Measurements from ENCODE around the gene PPP4R1.

The PPP4R1 gene

DNA sequence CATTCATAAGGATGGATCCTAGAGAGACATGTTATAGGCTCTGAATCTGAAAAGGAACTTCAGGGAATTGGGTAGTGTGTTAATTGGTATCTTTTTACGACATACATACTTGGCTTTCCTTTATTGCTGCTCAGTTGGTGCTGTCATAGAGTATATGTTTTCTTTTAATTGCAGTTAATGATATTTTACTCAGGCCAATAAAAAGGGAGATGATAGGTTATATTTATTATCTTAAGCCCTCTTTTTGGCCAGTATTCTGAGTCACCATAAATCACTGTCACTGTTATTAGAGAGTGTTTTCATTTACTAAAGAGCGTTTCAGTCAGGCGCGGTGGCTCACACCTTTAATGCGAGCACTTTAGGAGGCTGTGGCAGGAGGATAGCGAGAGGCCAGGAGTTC is 91.4 kb downstream of the PPP4R1 start:
- H3K9ac ChIP-seq (ENCODE audit: low read length in 5 of 5) = no peak overlapping the region
- peaks cover 0 to 5% (median 0%) of the 10 kb centered on the region in 5 donors for H3K4me1 ChIP-seq (ENCODE audit: control insufficient read depth in 5 of 5, insufficient read depth in 5 of 5, low read length in 5 of 5)
- H3K36me3 ChIP-seq (ENCODE audit: control insufficient read depth in 5 of 5, insufficient read depth in 5 of 5, low read length in 5 of 5) = peaks cover 20 to 36% (median 25%) of the 10 kb centered on the region in 5 donors
- no peaks in the 10 kb centered on the region for H3K9me3 ChIP-seq (ENCODE audit: control insufficient read depth in 5 of 5, low read length in 5 of 5)
- no peaks in the 10 kb centered on the region for H3K27me3 ChIP-seq (ENCODE audit: control insufficient read depth in 5 of 5, insufficient read depth in 4 of 5, low read length in 5 of 5)
- no peak overlapping the region for H3K27ac ChIP-seq (ENCODE audit: low read depth, low read length)
- H3K4me3 ChIP-seq (ENCODE audit: low read depth in 1 of 5, low read length in 5 of 5) = no peak overlapping the region

DNA sequence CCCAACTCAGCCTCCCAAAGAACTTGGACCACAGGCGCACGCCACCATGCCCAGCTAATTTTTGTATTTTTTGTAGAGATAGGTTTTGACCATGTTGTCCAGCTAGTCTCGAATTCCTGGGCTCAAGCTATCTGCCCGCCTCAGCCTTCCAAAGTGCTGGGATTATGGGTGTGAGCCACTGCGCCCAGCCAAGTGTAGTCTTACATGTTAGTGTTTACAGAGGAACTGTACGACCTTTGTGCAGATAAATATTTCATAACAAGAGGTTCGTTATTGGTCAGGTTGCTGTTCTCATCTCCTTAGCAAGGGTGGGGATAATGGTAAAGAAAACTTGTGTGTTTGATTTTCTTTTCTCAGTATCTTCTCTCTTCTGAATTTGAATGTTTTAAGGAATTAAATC is 92.6 kb downstream of the PPP4R1 start:
- Histone ChIP-seq H3K27ac (ENCODE audit: low read depth, low read length) (no peak overlapping the region), H3K9ac (ENCODE audit: low read length in 5 of 5) (no peak overlapping the region), H3K36me3 (ENCODE audit: control insufficient read depth in 5 of 5, insufficient read depth in 5 of 5, low read length in 5 of 5) (peaks cover 16 to 36% (median 26%) of the 10 kb centered on the region in 5 donors), H3K9me3 (ENCODE audit: control insufficient read depth in 5 of 5, low read length in 5 of 5) (no peaks in the 10 kb centered on the region), H3K4me1 (ENCODE audit: control insufficient read depth in 5 of 5, insufficient read depth in 5 of 5, low read length in 5 of 5) (peaks cover 0 to 5% (median 0%) of the 10 kb centered on the region in 5 donors), H3K27me3 (ENCODE audit: control insufficient read depth in 5 of 5, insufficient read depth in 4 of 5, low read length in 5 of 5) (no peaks in the 10 kb centered on the region), H3K4me3 (ENCODE audit: low read depth in 1 of 5, low read length in 5 of 5) (no peak overlapping the region)

DNA sequence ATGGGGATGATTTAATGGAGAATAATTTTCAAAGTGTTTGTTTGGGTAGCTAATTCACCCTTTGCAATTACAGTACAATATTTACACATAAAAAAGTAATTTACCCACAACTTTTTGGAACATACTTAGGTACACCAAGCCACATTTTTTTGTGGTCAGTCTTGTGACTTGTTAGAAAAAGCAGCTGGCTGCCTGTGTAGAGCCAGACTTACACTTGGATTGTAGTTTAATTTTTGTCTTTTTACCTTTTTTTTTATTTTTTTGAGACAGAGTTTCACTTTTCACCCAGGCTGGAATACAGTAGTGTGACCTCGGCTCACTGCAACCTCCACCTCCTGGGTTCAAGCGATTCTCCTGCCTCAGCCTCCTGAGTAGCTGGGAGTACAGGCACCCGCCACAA is 93.7 kb downstream of the PPP4R1 start:
- no peaks in the 10 kb centered on the region for H3K9me3 ChIP-seq (ENCODE audit: control insufficient read depth in 5 of 5, low read length in 5 of 5)
- H3K4me1 ChIP-seq (ENCODE audit: control insufficient read depth in 5 of 5, insufficient read depth in 5 of 5, low read length in 5 of 5) = peaks cover 0 to 5% (median 0%) of the 10 kb centered on the region in 5 donors
- no peak overlapping the region for H3K4me3 ChIP-seq (ENCODE audit: low read depth in 1 of 5, low read length in 5 of 5)
- H3K27me3 ChIP-seq (ENCODE audit: control insufficient read depth in 5 of 5, insufficient read depth in 4 of 5, low read length in 5 of 5) = no peaks in the 10 kb centered on the region
- H3K27ac ChIP-seq (ENCODE audit: low read depth, low read length) = no peak overlapping the region
- H3K36me3 ChIP-seq (ENCODE audit: control insufficient read depth in 5 of 5, insufficient read depth in 5 of 5, low read length in 5 of 5) = peaks cover 16 to 30% (median 22%) of the 10 kb centered on the region in 5 donors
- no peak overlapping the region for H3K9ac ChIP-seq (ENCODE audit: low read length in 5 of 5)

DNA sequence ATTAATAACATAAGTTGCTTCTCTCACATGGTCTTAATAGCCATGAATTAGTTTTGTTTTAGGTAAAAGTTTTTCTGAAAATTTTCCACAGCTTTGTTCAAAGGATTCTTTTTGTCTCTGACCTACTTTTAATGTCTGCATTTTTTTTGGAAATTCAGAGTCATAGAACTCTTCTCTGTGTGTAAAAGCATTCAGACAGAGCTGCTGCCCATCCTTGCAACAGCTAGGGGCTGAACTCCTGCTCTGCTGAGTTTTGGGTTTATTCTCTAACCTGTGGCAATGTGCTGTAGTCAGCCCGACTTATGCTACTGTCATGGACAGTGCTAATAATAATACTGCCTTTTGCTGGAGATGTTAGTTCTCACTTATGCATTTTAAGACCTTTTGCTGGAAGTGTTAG is 95.0 kb downstream of the PPP4R1 start:
- no peaks in the 10 kb centered on the region for H3K9me3 ChIP-seq (ENCODE audit: control insufficient read depth in 5 of 5, low read length in 5 of 5)
- H3K27ac ChIP-seq (ENCODE audit: low read depth, low read length) = no peak overlapping the region
- peaks cover 10 to 23% (median 13%) of the 10 kb centered on the region in 5 donors for H3K36me3 ChIP-seq (ENCODE audit: control insufficient read depth in 5 of 5, insufficient read depth in 5 of 5, low read length in 5 of 5)
- H3K9ac ChIP-seq (ENCODE audit: low read length in 5 of 5) = no peak overlapping the region
- peaks cover 0 to 5% (median 0%) of the 10 kb centered on the region in 5 donors for H3K4me1 ChIP-seq (ENCODE audit: control insufficient read depth in 5 of 5, insufficient read depth in 5 of 5, low read length in 5 of 5)
- H3K27me3 ChIP-seq (ENCODE audit: control insufficient read depth in 5 of 5, insufficient read depth in 4 of 5, low read length in 5 of 5) = no peaks in the 10 kb centered on the region
- H3K4me3 ChIP-seq (ENCODE audit: low read depth in 1 of 5, low read length in 5 of 5) = no peak overlapping the region

DNA sequence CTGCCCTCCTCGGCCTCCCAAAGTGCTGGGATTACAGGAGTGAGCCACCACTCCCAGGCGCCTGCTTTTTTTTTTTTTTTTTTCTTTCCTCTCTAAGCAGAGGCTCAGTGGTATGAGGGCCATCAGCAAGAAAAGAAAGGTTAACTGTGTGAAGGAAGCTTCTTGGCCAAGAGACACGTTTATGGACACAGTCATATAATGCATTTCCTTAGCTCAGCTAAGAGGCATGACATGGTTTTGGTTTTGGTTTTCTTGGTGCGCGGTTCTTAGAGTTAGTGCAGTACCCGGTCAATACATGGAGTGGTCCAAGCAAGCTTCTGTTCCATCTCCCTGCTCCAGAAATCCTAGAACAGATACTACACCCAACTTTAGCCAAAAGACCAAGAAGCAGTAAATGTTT is 96.5 kb downstream of the PPP4R1 start:
- Histone ChIP-seq H3K27ac (ENCODE audit: low read depth, low read length) (no peak overlapping the region), H3K4me3 (ENCODE audit: low read depth in 1 of 5, low read length in 5 of 5) (no peak overlapping the region), H3K4me1 (ENCODE audit: control insufficient read depth in 5 of 5, insufficient read depth in 5 of 5, low read length in 5 of 5) (peaks cover 0 to 5% (median 0%) of the 10 kb centered on the region in 5 donors), H3K9me3 (ENCODE audit: control insufficient read depth in 5 of 5, low read length in 5 of 5) (no peaks in the 10 kb centered on the region), H3K9ac (ENCODE audit: low read length in 5 of 5) (no peak overlapping the region), H3K36me3 (ENCODE audit: control insufficient read depth in 5 of 5, insufficient read depth in 5 of 5, low read length in 5 of 5) (peaks cover 9 to 23% (median 16%) of the 10 kb centered on the region in 5 donors), H3K27me3 (ENCODE audit: control insufficient read depth in 5 of 5, insufficient read depth in 4 of 5, low read length in 5 of 5) (no peaks in the 10 kb centered on the region)

DNA sequence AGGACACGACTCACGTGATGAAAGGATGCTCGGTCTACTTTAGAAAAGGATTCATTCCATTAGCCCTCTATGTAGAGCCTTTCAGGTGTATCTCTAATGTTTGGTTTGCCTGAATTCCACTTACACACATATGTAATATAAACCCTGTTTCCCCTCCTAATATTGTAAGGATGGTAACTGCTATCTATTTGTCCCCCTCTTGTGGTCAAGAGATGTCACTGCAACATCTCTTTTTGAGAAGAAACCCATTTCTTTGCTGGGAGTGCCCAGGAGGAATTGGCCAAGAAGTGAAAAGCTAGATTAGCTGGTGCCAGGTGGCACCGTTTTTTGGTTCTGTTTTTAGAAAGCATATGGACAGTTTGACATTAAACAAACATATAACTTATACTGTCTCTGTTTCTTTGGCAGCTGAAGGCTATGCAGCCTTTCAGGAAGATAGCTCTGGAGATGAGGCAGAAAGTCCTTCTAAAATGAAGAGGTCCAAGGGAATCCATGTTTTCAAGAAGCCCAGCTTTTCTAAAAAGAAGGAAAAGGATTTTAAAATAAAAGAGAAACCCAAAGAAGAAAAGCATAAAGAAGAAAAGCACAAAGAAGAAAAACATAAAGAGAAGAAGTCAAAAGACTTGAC is 97.8 kb downstream of the PPP4R1 start:
- H3K27ac ChIP-seq (ENCODE audit: low read depth, low read length) = no peak overlapping the region

DNA sequence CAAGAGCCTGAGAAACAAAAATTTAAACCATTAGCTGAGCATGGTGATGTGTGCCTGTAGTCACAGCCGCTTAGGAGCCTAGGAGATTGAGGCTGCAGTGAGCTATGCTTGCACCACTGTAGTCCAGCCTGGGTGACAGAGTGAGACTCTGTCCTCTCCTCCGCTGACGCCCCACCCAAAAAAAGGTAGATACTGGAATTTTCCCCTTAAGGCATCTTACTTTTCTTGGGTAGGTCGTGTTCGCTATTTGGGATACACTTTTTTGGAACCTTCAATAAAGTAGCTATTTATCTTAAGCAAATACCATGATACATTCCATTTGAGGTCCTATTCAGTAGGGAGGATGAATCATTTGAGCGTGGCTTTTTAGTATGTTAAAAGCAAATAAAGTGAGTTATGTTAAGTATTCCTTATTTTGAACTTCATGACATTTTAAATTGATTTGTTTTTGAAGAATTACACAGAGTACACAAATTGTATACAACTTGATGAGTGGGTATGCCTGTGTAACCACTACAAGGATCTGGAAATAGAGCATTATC is 100.3 kb downstream of the PPP4R1 start:
- H3K36me3 ChIP-seq (ENCODE audit: control insufficient read depth in 5 of 5, insufficient read depth in 5 of 5, low read length in 5 of 5) = peaks cover 2 to 14% (median 12%) of the 10 kb centered on the region in 5 donors
- H3K9ac ChIP-seq (ENCODE audit: low read length in 5 of 5) = no peak overlapping the region
- no peaks in the 10 kb centered on the region for H3K9me3 ChIP-seq (ENCODE audit: control insufficient read depth in 5 of 5, low read length in 5 of 5)
- H3K4me1 ChIP-seq (ENCODE audit: control insufficient read depth in 5 of 5, insufficient read depth in 5 of 5, low read length in 5 of 5) = no peaks in the 10 kb centered on the region
- H3K27ac ChIP-seq (ENCODE audit: low read depth, low read length) = no peak overlapping the region
- no peaks in the 10 kb centered on the region for H3K27me3 ChIP-seq (ENCODE audit: control insufficient read depth in 5 of 5, insufficient read depth in 4 of 5, low read length in 5 of 5)
- H3K4me3 ChIP-seq (ENCODE audit: low read depth in 1 of 5, low read length in 5 of 5) = no peak overlapping the region

More for the DNA sequence above, 97.8 kb downstream of the PPP4R1 start:
- no peaks in the 10 kb centered on the region for H3K9me3 ChIP-seq (ENCODE audit: control insufficient read depth in 5 of 5, low read length in 5 of 5)
- peaks cover 2 to 14% (median 12%) of the 10 kb centered on the region in 5 donors for H3K36me3 ChIP-seq (ENCODE audit: control insufficient read depth in 5 of 5, insufficient read depth in 5 of 5, low read length in 5 of 5)
- H3K9ac ChIP-seq (ENCODE audit: low read length in 5 of 5) = no peak overlapping the region
- no peaks in the 10 kb centered on the region for H3K27me3 ChIP-seq (ENCODE audit: control insufficient read depth in 5 of 5, insufficient read depth in 4 of 5, low read length in 5 of 5)
- H3K4me3 ChIP-seq (ENCODE audit: low read depth in 1 of 5, low read length in 5 of 5) = no peak overlapping the region
- H3K4me1 ChIP-seq (ENCODE audit: control insufficient read depth in 5 of 5, insufficient read depth in 5 of 5, low read length in 5 of 5) = peaks cover 0 to 5% (median 0%) of the 10 kb centered on the region in 5 donors

DNA sequence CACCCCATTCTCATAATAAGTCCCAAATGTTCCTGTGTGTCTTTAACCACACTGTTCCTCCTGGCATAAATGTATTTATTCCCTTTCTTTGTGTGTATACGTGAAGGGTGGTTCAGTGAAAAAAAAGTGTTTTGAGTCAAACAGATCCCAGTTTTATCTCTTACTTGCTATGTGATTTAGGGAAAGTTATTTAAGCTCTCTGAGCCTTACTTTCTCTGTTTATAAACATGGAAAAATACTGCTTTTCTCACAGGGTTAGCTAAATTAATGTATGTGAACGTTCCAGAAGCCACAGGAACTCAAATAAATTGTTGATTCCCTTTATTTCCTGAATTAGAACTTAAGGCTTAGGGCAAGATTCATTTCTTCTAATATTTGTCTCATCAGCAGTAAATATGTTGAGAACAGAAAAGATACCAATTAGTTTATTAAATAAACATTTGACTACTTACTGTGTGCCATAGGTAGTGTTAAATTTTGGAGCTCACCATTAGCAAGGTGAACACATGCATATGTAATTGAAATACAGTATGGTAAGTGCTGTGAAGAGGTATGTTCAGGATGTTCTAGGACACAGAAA is 105.8 kb downstream of the PPP4R1 start:
- H3K4me3 ChIP-seq (ENCODE audit: low read depth in 1 of 5, low read length in 5 of 5) = no peak overlapping the region

DNA sequence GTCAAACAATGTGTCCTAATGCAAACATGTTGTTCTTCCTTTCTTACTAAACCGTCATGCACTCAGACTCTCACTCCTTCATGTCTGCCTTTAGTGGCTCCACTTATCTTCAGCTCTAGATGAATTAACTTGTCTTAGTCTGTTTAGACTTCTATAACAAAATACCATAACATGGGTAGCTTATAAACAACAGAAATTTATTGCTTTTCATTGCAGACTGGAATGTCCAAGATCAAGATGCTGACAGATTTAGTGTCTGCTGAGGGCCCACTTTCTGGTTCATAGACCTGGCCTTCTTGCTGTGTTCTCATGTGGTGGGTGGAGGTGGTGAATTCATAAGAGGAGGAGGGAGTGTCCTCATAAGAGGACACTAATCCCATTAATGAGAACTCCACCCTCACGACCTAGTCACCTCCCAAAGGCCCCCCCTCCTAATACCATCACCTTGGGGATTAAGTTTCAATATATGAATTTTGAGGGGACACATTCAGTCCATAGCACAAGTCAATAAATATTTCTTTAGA is 106.7 kb downstream of the PPP4R1 start:
- H3K4me3 ChIP-seq (ENCODE audit: low read depth in 1 of 5, low read length in 5 of 5) = no peak overlapping the region
- peaks cover 0 to 5% (median 0%) of the 10 kb centered on the region in 5 donors for H3K4me1 ChIP-seq (ENCODE audit: control insufficient read depth in 5 of 5, insufficient read depth in 5 of 5, low read length in 5 of 5)
- H3K9ac ChIP-seq (ENCODE audit: low read length in 5 of 5) = no peak overlapping the region
- H3K27me3 ChIP-seq (ENCODE audit: control insufficient read depth in 5 of 5, insufficient read depth in 4 of 5, low read length in 5 of 5) = no peaks in the 10 kb centered on the region
- no peak overlapping the region for H3K27ac ChIP-seq (ENCODE audit: low read depth, low read length)
- H3K36me3 ChIP-seq (ENCODE audit: control insufficient read depth in 5 of 5, insufficient read depth in 5 of 5, low read length in 5 of 5) = no peaks in the 10 kb centered on the region
- H3K9me3 ChIP-seq (ENCODE audit: control insufficient read depth in 5 of 5, low read length in 5 of 5) = peaks cover 0 to 3% (median 2%) of the 10 kb centered on the region in 5 donors

More for the DNA sequence above, 105.8 kb downstream of the PPP4R1 start:
- Histone ChIP-seq H3K9me3 (ENCODE audit: control insufficient read depth in 5 of 5, low read length in 5 of 5) (peaks cover 0 to 1% (median 0%) of the 10 kb centered on the region in 5 donors), H3K4me1 (ENCODE audit: control insufficient read depth in 5 of 5, insufficient read depth in 5 of 5, low read length in 5 of 5) (peaks cover 0 to 5% (median 0%) of the 10 kb centered on the region in 5 donors), H3K36me3 (ENCODE audit: control insufficient read depth in 5 of 5, insufficient read depth in 5 of 5, low read length in 5 of 5) (peaks cover 0 to 5% (median 2%) of the 10 kb centered on the region in 5 donors), H3K27me3 (ENCODE audit: control insufficient read depth in 5 of 5, insufficient read depth in 4 of 5, low read length in 5 of 5) (no peaks in the 10 kb centered on the region), H3K27ac (ENCODE audit: low read depth, low read length) (no peak overlapping the region), H3K9ac (ENCODE audit: low read length in 5 of 5) (no peak overlapping the region)
